Kidney (tissue), 14 donors: ENCODE data around the gene PDE4C. TPM values are rescaled to one million over a fixed set of nuclear protein-coding genes. Genes with fewer than 3 reads are reported as not detected.

Experiments
- DNase-seq, 5 donors: peaks; one replicate each; pipeline ENCODE4 v3.0.0-alpha.2; 2013 to 2020
- FAIRE-seq: peaks from 2 replicates; lab custom pipeline; 2012; peaks lifted over from hg19 to GRCh38; lab: Jason Lieb, UNC
- H3K27ac ChIP-seq, 2 donors: one replicate each; pipeline ENCODE4 v1.7.0; 2013; ENCODE audit warnings: low read depth in 2 of 2, low read length in 2 of 2, inconsistent platforms in 1 of 2
- H3K27me3 ChIP-seq: one replicate; pipeline ENCODE4 v1.7.1; 2013; ENCODE audit warnings: low read length, inconsistent platforms; ENCODE audit not compliant: control insufficient read depth, insufficient read depth
- H3K36me3 ChIP-seq, 3 donors: one replicate each; pipeline versions ENCODE4 v1.7.0 to v1.7.1; 2013; ENCODE audit warnings: low read length in 3 of 3, control low read depth in 1 of 3, inconsistent platforms in 1 of 3; ENCODE audit not compliant: insufficient read depth in 3 of 3, control insufficient read depth in 2 of 3
- H3K4me1 ChIP-seq, 3 donors: one replicate each; pipeline versions ENCODE4 v1.7.0 to v1.7.1; 2013; ENCODE audit warnings: low read length in 3 of 3, inconsistent platforms in 1 of 3, low read depth in 1 of 3; ENCODE audit not compliant: control insufficient read depth in 2 of 3, insufficient read depth in 2 of 3
- H3K4me3 ChIP-seq, 3 donors: one replicate each; pipeline versions ENCODE4 v1.7.0 to v1.8.1; 2013; ENCODE audit warnings: low read length in 3 of 3, control low read depth in 1 of 3, inconsistent platforms in 1 of 3
- H3K9ac ChIP-seq, 3 donors: one replicate each; pipeline versions ENCODE4 v1.7.0 to v1.7.1; 2013; ENCODE audit warnings: low read length in 3 of 3, control low read depth in 1 of 3, inconsistent platforms in 1 of 3
- H3K9me3 ChIP-seq, 3 donors: one replicate each; pipeline versions ENCODE4 v1.7.0 to v1.7.1; 2013; ENCODE audit warnings: low read length in 3 of 3, control low read depth in 1 of 3, inconsistent platforms in 1 of 3; ENCODE audit not compliant: control insufficient read depth in 2 of 3, insufficient read depth in 1 of 3
- CTCF ChIP-seq: IDR thresholded peaks from 3 replicates; pipeline ENCODE4 v1.5.1; 2012; ENCODE audit warnings: mild to moderate bottlenecking, moderate library complexity, borderline replicate concordance; ENCODE audit not compliant: insufficient read depth; ENCODE audit errors: extremely low read depth
- intact Hi-C: fragments of 100-400 bp; cut with DNase I; formaldehyde crosslinking; loops from one replicate; pipeline ENCODE4 v1.11.1; 2022
- polyA plus RNA-seq: library from polyadenylated mRNA; stranded (reverse); fragments of 350-450 nt; fragmentation: Illumina TruSeq; extraction: RNeasy Lipid Tissue Mini Kit (QIAGEN cat#74804); gene quantifications from one replicate; pipeline ENCODE4 v1.2.3, GENCODE V29; 2014; ENCODE audit warnings: low read depth, low replicate concordance; ENCODE audit not compliant: insufficient read depth
- total RNA-seq: library from RNA; stranded (reverse); fragmentation: NEBNext Ultra II Directional; extraction: Animal tissue kit (Norgen Biotek cat#: 25700); gene quantifications from one replicate; pipeline ENCODE4 v1.2.1, GENCODE V29; 2021
- donor health status: control.
- donor health status: control.
- donor health status: control.
- donor health status: control.
- donor health status: control.
- donor health status: DM: yes; HTN: yes; CAD: no.
- donor health status: Normal renal cell carcinoma (clear cell type).

PDE4C gene
- total and polyA plus RNA-seq, 2 donors from 2014 or later = 2.0 TPM; not detected in 1

DNA sequence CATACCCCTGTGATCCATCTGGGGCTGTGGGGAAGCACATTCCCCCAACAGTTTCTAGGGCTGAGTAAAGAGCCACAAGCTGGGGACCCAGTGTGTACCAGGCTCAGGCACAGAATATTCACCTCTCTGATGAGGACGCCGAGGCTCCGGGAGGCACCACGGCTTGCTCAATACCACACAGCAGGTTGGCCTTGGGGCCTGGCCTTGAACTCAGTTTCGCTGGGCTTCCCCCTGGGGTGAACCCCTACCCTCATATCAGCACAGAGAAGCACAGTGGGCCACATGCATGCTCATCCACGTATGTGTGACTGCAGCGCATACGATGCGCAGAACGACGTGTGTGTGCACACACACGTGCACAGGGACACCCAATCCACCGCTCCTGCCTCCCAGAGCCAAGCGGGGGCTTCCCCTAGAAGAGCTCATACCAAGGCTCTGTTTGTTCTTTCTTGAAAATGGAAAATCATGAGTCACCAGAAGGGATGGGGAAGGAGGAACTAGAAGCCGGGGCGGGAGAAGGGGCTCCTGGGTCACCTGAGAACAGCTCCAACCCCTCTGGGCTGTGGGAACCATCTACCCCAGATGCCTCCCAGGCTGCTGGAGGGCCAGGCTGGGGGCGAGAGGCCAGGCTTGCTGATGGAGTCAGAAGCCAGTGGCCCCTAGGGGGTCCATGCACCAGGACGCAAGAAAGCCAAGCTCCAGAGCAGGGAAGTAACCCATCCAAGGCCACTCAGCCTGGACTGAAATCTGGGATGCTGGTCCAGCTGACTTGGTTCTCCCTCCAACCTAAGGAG is 4.9 kb upstream of the PDE4C start:
- no peak for FAIRE-seq
- intact Hi-C loops = no loop called here

GRCh38 chr19:18229915-18230314 is 3.7 kb upstream of the PDE4C start:
- intact Hi-C loops = no loop called here

More for the DNA sequence above, 4.9 kb upstream of the PDE4C start:
- Histone ChIP-seq H3K4me1 (peaks cover 0 to 2% (median 0%) of the 10 kb centered on the region in 3 donors), H3K27ac (no peak overlapping the region), H3K9me3 (peaks cover 0 to 3% (median 0%) of the 10 kb centered on the region in 3 donors), H3K27me3 (peaks cover 2% of the 10 kb centered on the region), H3K36me3 (no peaks in the 10 kb centered on the region), H3K9ac (no peak overlapping the region), H3K4me3 (no peak overlapping the region)
- TF ChIP-seq CTCF = no peak
- DNase-seq = no peak

DNA sequence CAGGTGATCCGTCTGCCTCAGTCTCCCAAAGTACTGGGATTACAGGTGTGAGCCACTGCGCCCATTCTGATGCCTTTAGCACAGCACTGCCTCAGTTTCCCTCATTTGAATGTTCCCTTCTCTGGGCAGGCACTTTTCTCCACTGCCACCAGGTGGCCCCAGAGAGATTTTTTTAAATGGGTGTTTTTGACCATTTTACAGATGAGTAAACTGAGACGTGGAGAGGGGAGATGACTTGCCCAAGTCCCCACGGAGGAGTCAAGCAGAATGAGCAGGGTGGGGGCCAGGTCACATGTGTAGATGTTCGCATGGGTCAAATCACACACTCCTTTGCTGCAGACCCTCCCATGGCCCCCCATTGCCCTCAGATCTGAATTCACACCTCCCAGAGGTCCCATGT is 3.2 kb upstream of the PDE4C start:
- peaks cover 0 to 3% (median 0%) of the 10 kb centered on the region in 3 donors for H3K9me3 ChIP-seq
- intact Hi-C loops = no loop called here
- DNase-seq (no peak), FAIRE-seq (no peak)
- no peak overlapping the region for H3K4me3 ChIP-seq
- H3K27me3 ChIP-seq = peaks cover 7% of the 10 kb centered on the region
- no peak overlapping the region for H3K27ac ChIP-seq
- H3K36me3 ChIP-seq = no peaks in the 10 kb centered on the region
- no peak overlapping the region for H3K9ac ChIP-seq
- TF ChIP-seq CTCF = peak; percentile 22
- peaks cover 0 to 13% (median 0%) of the 10 kb centered on the region in 3 donors for H3K4me1 ChIP-seq

More at GRCh38 chr19:18229915-18230314, 3.7 kb upstream of the PDE4C start:
- no peak overlapping the region for H3K9ac ChIP-seq
- H3K4me1 ChIP-seq = peaks cover 0 to 10% (median 0%) of the 10 kb centered on the region in 3 donors
- no peak overlapping the region for H3K4me3 ChIP-seq
- peaks cover 0 to 3% (median 0%) of the 10 kb centered on the region in 3 donors for H3K9me3 ChIP-seq
- FAIRE-seq (no peak), DNase-seq (no peak)
- peaks cover 7% of the 10 kb centered on the region for H3K27me3 ChIP-seq
- TF ChIP-seq CTCF = no peak
- H3K27ac ChIP-seq = no peak overlapping the region
- no peaks in the 10 kb centered on the region for H3K36me3 ChIP-seq
